SJCRH30 (cell line): ENCODE results near the gene KCNAB1. TPM values are rescaled to one million over a fixed set of nuclear protein-coding genes. Genes with fewer than 3 reads are reported as not detected.
"Not testable (repeated sequence)": the region's sequence is repeated elsewhere in the genome, so short reads cannot be mapped to it uniquely, and the experiment has no call there.

ENCODE experiments used
- DNase-seq, 2 experiments: peaks; one replicate each; pipeline ENCODE4 v3.0.0-alpha.2; 2015 to 2020
- H3K27ac ChIP-seq: fragments of 250-450 bp; sonication (Bioruptor Pico); 2 replicates; pipeline ENCODE4 v1.5.1; 2020; ENCODE audit warnings: mild to moderate bottlenecking, moderate library complexity
- H3K27me3 ChIP-seq: fragments of 250-450 bp; sonication (Bioruptor Pico); 2 replicates; pipeline ENCODE4 v1.5.1; 2020; ENCODE audit warnings: mild to moderate bottlenecking, moderate library complexity
- H3K36me3 ChIP-seq: fragments of 250-450 bp; sonication (Bioruptor Pico); 2 replicates; pipeline ENCODE4 v1.5.1; 2020; ENCODE audit warnings: mild to moderate bottlenecking, moderate library complexity
- H3K4me1 ChIP-seq: fragments of 250-450 bp; sonication (Bioruptor Pico); 2 replicates; pipeline ENCODE4 v1.5.1; 2020; ENCODE audit warnings: mild to moderate bottlenecking, moderate library complexity
- H3K4me3 ChIP-seq: fragments of 250-450 bp; sonication (Bioruptor Pico); 2 replicates; pipeline ENCODE4 v1.5.1; 2020; ENCODE audit warnings: mild to moderate bottlenecking, moderate library complexity
- H3K9me3 ChIP-seq: fragments of 250-450 bp; sonication (Bioruptor Pico); replicated peaks from 2 replicates; pipeline ENCODE4 v1.5.1; 2020; ENCODE audit warnings: mild to moderate bottlenecking, moderate library complexity
- total RNA-seq: library from RNA; depleted of rRNA; stranded (reverse); fragments of >200 nt; shearing (Covaris generic); gene quantifications from 2 replicates; pipeline ENCODE4 v1.2.3, GENCODE V29; 2014

Gene KCNAB1
- total RNA-seq, 1 experiment from 2014 or later: not detected

DNA sequence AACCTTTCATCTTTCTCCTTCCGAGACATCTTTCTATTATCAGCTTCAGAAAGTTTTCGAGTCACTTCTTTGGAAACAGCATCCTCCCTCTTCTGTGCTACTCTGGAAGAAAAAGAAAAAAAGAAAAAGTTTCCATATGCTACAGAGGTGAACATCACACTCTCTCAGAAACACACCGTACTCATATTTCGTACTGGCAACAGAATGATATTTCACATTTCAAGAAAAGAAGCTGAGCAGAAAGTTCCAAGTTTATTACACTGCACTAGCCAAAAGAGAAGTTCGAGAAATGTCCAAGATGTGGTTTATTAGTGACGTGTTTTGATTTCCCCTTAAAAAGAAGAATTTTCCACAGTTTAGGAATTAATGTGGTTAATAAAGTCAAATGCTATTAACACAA is 428.5 kb downstream of the KCNAB1 start:
- Histone ChIP-seq H3K36me3 (peaks cover 61% of the 10 kb centered on the region), H3K4me1 (peaks cover 9% of the 10 kb centered on the region), H3K4me3 (no peak overlapping the region)

DNA sequence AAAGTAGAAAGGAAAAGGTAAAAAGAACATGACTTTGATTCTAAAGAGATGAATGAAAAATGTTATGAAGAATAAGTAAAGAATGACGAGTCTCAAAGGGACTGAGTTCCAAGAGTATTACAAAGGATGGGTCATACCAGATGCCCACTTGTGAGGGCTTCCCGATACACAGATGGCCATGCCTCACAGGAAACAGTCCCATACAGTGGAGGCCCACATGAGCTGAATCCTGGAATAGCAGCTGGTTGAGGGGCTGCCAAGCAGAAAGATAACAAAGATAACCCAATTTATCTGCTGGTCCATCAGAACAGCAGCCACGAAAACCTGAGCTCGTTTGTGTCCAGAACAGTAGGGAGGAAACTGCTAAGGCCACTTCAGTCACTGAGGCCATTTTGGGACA is 430.9 kb downstream of the KCNAB1 start:
- no peaks in the 10 kb centered on the region for H3K27me3 ChIP-seq
- H3K4me1 ChIP-seq: peaks cover 9% of the 10 kb centered on the region
- DNase-seq: no peak
- H3K27ac ChIP-seq: peak overlapping the region; percentile 56
- peaks cover 48% of the 10 kb centered on the region for H3K36me3 ChIP-seq
- no peaks in the 10 kb centered on the region for H3K9me3 ChIP-seq
- no peak overlapping the region for H3K4me3 ChIP-seq

More for the DNA sequence above, 428.5 kb downstream of the KCNAB1 start:
- Histone ChIP-seq H3K27me3 (no peaks in the 10 kb centered on the region), H3K9me3 (no peaks in the 10 kb centered on the region), H3K27ac (no peak overlapping the region)
- DNase-seq: no peak

DNA sequence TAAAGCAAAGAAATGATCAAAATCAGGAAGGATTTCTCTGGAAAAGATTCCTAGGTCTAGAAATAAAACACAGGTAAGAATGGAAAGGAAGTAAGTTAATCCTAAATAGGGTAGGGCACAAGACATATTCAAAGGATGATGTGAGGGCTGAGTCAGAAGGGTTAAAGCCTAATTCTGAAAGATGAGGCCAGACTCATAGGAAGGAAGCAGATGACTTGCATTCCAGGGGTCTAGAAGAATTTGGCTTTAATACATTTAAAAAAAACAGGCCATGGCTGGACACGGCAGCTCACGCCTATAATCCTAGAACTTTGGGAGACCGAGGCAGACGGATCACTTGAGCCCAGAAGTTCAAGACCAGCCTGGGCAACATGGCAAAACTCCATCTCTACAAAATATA is 431.4 kb downstream of the KCNAB1 start:
- Histone ChIP-seq H3K36me3 (peaks cover 44% of the 10 kb centered on the region), H3K9me3 (no peaks in the 10 kb centered on the region), H3K4me1 (peaks cover 9% of the 10 kb centered on the region), H3K27ac (peak overlapping the region; percentile 56), H3K27me3 (no peaks in the 10 kb centered on the region), H3K4me3 (no peak overlapping the region)
- DNase-seq: no peak

DNA sequence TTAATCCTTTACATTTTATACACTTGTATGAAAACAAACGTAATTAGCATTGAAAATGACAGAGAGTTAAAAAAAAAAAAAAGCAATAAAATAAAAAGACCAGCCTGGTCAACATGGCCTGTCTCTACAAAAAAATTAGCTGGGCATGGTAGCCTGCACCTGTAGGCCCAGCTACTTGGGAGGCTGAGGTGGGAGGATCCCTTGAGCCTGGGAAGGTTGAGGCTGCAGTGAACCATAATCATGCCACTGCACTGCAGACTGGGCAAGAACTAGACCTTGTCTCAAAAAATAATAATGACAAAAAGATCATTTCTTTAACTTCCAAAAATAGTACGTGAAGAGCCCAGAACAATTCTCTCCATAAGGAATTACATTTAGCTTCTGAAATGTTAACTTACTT is 432.6 kb downstream of the KCNAB1 start:
- Histone ChIP-seq H3K27ac (no peak overlapping the region), H3K4me3 (no peak overlapping the region; the same call in 1 of the 2 replicates), H3K4me1 (peaks cover 9% of the 10 kb centered on the region), H3K36me3 (peaks cover 33% of the 10 kb centered on the region), H3K9me3 (no peaks in the 10 kb centered on the region), H3K27me3 (no peaks in the 10 kb centered on the region)
- DNase-seq: no peak

DNA sequence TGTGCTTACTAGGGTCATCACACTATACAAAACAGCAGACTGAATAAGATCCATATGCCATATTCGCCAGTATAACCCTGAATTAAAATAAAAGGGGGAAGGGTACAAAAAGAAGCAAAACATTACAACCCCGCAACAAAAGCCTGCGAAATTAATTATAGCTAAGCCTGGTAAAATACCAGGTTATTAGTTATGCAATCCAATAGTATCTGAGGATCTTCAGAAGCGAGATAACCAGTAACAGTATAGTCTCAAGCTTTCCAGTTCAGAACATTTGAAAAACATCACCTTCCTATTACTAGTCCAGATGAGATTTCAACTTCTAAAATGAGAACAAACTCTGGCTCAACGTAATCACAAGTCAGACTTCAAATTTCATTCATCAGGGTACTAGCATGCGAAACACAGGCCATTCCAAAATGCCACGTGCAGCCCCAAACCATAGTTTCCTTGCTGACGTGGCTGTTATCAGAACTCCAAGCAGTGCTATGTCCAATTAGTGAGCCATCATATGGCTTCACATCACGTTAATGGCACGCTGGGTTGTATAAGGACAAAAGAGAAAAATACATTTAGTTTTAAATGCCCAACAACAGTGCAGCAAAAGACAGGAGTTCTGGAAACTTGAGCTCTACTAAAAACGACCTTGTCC is 433.5 kb downstream of the KCNAB1 start:
- Histone ChIP-seq H3K27me3 (no peaks in the 10 kb centered on the region), H3K4me1 (peaks cover 9% of the 10 kb centered on the region), H3K27ac (peak overlapping the region; percentile 64; the same call in 1 of the 2 replicates), H3K36me3 (peaks cover 25% of the 10 kb centered on the region), H3K4me3 (peak overlapping the region; percentile 82), H3K9me3 (no peaks in the 10 kb centered on the region)
- DNase-seq: peak in 1 of 2 experiments; percentile 20

DNA sequence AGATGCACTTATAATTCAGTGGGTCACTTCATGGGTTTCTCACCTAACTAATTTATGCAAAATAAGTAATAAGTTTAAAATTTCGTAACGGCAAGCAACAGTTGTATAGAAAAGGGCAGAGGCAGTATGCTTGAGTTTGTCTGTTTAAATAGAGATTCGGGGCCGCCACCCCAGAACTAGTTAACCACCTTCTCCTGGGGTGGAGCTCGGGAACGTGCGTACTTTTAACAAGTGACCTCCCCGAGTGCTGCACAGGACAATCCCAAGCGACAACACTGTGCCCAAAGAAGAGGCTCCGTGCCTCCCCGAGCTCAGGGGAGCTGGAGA is 434.1 kb downstream of the KCNAB1 start:
- H3K4me3 ChIP-seq: peak overlapping the region; percentile 82
- H3K9me3 ChIP-seq: no peaks in the 10 kb centered on the region
- peaks cover 9% of the 10 kb centered on the region for H3K4me1 ChIP-seq
- H3K27ac ChIP-seq: peak overlapping the region; percentile 64
- H3K36me3 ChIP-seq: peaks cover 18% of the 10 kb centered on the region
- no peak for DNase-seq
- no peaks in the 10 kb centered on the region for H3K27me3 ChIP-seq

DNA sequence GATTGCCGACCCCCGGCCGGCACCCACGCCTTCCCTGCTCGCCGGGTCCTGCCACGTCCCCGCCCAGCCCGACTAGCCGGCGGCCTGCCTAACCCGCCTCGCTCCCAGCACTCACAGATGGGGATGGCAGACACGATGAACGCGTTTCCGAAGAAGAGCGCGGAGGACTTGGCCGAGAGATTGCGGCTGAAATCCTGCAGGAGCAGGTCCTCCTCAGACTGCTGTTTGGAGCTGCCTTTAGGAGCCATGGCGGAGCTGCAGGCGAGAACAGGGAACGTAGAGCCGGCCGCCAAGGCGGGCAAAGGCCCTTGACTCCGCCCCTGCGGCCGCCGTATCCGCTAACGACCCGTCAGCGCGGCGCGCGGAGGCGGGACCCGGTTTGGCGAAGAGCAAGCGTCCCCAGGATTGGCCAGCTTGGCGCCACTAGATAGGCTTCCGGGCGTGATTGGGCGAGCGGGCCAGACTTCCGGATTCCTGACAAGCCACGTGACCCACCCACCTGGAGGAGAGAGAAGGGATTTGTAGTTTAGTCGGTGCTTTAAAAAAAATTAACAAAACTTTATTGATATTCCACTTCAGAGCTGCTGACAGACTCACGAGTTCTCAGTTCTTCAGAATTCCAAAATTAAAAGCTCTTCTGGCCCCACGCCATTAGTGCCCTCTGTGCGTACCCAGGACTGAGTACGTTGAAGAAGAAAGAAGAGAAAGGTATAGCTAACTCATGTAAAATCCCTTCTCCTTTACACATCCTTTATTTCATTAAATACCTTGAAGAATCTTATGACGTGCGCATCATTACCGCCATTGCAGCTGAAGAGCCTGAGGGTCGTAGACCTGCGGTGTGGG is 434.7 kb downstream of the KCNAB1 start, which contains the start of gene SSR3:
Gene SSR3 (minus strand): TSS at position 276 of the 846 bp plus-strand sequence. CDS start 28 bp downstream, at position 248.
- H3K9me3 ChIP-seq: no peaks in the 10 kb centered on the region
- no peaks in the 10 kb centered on the region for H3K27me3 ChIP-seq
- H3K4me1 ChIP-seq: peaks cover 9% of the 10 kb centered on the region
- DNase-seq: peak; percentile 97
- H3K27ac ChIP-seq: peak within 1 kb of the TSS; percentile 64
- peak within 1 kb of the TSS; percentile 82 for H3K4me3 ChIP-seq
- peaks cover 17% of the 10 kb centered on the region for H3K36me3 ChIP-seq

DNA sequence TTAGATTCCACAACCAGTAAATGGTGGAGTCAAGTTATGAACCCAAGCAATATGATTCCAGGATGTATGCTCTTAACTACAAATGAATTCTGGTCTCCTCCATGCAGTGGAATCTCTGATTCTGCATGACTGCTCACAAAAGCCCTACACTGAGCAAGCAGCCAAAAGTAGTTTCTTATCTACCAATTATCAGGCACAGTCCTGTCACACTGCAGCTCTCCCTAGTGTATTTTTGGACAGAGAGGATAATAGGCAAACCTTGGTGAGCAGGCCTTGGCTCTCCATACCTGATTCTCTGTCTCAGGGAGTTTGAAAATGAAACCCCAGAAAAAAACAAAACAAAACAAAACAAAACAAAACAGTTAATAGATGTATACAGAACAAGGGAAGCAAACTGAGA is 438.0 kb downstream of the KCNAB1 start:
- H3K27me3 ChIP-seq: no peaks in the 10 kb centered on the region
- H3K4me3 ChIP-seq: no peak overlapping the region
- peaks cover 1% of the 10 kb centered on the region for H3K36me3 ChIP-seq
- H3K4me1 ChIP-seq: no peaks in the 10 kb centered on the region
- no peak for DNase-seq
- H3K27ac ChIP-seq: no peak overlapping the region
- H3K9me3 ChIP-seq: no peaks in the 10 kb centered on the region

DNA sequence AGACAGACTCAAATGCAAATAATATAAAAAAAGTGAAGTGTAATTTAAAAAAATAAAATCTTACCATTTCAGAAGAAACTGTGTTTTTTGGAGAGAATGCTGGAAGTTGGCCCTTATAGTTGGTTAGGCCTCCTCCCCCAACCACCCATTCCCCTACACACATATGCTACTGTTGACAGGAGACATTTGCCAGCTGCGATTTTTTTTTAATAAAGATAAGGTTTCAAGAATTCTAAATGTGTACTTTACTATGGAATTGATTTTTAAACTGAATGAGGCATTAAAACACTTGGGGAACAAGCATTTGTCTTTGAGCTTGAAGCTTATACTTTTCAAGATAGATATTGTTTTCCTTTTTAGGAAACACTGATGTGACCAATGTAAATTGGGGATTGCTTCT is 438.9 kb downstream of the KCNAB1 start:
- Histone ChIP-seq H3K36me3 (no peaks in the 10 kb centered on the region), H3K27ac (no peak overlapping the region), H3K27me3 (no peaks in the 10 kb centered on the region), H3K9me3 (no peaks in the 10 kb centered on the region), H3K4me3 (no peak overlapping the region), H3K4me1 (no peaks in the 10 kb centered on the region)
- no peak for DNase-seq

DNA sequence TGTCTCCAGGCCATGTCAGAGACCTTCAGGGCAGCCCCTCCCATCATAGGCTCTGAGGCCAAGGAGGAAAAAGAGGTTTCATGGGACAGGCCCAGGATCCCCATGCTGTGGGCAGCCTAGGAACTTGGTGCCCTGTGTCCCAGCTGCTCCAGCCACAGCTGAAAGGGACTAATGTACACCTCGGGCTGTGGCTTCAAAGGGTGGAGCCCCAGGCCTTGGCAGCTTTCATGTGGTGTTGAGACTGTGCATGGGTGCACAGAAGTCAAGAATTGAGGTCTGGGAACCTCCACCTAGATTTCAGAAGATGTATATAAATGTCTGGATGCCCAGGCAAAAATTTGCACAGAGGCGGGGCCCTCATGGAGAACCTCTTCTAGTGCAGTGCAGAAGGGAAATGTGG is 441.2 kb downstream of the KCNAB1 start:
- Histone ChIP-seq H3K27ac (no peak overlapping the region), H3K9me3 (no peaks in the 10 kb centered on the region), H3K4me3 (no peak overlapping the region), H3K36me3 (no peaks in the 10 kb centered on the region), H3K27me3 (no peaks in the 10 kb centered on the region), H3K4me1 (no peaks in the 10 kb centered on the region)
- DNase-seq: no peak

DNA sequence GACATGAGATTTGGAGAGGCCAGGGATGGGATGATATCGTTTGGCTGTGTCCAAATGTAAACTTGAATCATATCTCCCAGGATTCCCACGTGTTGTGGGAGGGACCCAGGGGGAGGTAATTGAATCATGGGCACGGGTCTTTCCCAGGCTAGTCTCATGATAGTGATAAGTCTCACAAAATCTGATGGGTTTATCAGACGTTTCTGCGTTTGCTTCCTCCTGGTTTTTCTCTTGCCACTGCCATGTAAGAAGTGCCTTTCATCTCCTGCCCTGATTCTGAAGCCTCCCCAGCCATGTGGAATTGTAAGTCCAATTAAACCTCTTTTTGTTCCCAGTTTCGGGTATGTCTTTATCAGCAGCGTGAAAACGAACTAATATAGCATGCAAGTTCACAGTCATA is 442.1 kb downstream of the KCNAB1 start:
- not testable (repeated sequence) for H3K27me3 ChIP-seq

DNA sequence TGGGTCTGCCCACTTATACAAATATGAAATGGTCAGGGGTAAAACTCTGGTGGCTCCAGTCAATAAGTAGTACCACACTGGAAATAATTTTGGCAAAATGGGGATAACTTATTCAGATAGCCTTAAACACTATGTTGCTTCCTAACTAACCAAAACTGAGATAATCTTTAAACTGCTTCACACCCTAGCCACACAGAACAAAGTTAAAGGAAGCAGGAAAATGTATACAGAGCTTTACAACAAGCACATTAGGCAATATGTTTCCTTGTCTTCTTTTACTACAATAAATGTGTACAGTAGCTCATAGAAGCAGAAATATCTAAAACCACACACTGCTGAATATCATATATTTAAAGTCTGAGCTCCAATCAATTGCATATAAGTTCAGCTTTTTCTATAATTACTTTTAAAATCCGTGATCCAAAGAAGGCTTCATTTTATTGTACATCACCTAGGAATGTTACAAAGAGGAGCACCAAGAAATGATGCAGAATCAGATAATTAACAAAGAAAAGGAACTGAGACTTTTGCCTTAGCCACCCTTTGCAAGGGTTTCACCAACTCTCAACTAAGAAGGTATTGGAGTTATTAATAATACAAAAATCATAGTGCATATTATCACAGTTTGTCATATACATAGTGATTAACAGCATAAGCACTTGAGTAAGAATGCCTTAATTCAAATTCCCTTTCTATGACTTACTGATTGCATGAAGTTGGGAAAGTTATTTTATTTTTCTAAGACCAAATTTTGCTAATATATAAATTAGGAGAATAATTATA is 443.7 kb downstream of the KCNAB1 start:
- no peak overlapping the region for H3K27ac ChIP-seq

More for the DNA sequence above, 442.1 kb downstream of the KCNAB1 start:
- H3K4me1 ChIP-seq, DNase-seq, H3K36me3 ChIP-seq, H3K9me3 ChIP-seq, H3K27ac ChIP-seq, H3K4me3 ChIP-seq: not testable (repeated sequence)

DNA sequence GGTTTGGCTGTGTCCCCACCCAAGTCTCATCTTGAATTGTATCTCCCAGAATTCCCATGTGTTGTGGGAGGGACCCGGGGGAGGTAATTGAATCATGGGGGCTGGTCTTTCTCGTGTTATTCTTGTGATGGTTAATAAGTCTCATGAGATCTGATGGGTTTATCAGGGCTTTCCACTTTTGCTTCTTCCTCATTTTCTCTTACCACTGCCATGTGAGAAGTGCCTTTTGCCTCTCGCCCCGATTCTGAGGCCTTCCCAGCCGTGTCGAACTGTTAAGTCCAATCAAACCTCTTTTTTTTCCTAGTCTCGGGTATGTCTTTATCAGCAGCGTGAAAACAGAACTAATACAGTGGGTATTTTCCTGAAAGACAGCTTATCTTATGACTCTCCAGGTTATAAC is 448.6 kb downstream of the KCNAB1 start:
- not testable (repeated sequence) for H3K9me3 ChIP-seq, H3K4me1 ChIP-seq, H3K27ac ChIP-seq, H3K27me3 ChIP-seq, DNase-seq, H3K36me3 ChIP-seq, H3K4me3 ChIP-seq

More for the DNA sequence above, 443.7 kb downstream of the KCNAB1 start:
- no peaks in the 10 kb centered on the region for H3K9me3 ChIP-seq
- H3K36me3 ChIP-seq: no peaks in the 10 kb centered on the region
- H3K4me1 ChIP-seq: no peaks in the 10 kb centered on the region
- no peak for DNase-seq
- no peak overlapping the region for H3K4me3 ChIP-seq
- H3K27me3 ChIP-seq: no peaks in the 10 kb centered on the region; the same call in 1 of the 2 replicates

DNA sequence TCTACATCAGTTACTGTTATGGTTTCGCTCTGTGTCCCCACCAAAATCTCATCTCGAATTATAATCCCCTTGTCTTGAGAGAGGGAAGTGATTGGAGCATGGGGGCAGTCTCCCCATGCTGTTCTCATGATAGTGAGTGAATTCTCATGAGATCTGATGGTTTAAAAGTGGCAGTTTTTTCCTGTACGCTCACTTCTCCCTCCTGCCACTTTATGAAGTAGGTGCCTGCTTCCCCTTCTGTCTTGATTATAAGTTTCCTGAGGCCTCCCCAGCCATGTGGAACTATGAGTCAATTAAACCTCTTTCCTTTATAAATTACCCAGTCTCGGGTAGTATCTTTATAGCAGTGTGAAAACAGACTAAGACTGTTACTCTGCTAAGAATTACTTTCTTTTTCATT is 449.5 kb downstream of the KCNAB1 start:
- not testable (repeated sequence) for H3K9me3 ChIP-seq, H3K4me3 ChIP-seq, H3K36me3 ChIP-seq, H3K27me3 ChIP-seq, H3K4me1 ChIP-seq, DNase-seq, H3K27ac ChIP-seq

DNA sequence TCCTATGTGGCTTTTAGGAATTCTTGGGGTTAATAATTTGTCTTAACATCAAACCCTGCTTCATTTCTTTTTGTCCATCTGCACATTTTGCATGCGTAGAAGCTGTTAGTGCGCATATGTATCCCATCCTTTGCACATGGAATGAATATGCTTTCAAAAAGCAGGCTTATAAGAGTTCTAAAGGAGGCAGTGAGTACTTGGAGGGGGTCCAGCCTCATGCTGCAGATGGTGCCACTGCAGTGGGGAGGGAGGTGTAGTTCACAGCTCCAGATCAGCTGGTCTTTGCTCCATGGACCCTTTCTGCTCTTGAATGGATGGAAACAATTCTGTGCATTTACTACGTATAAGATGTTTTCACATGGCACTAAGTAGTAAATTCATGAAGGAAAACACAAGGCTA is 455.3 kb downstream of the KCNAB1 start:
- Histone ChIP-seq H3K4me1 (no peaks in the 10 kb centered on the region), H3K27me3 (no peaks in the 10 kb centered on the region), H3K27ac (no peak overlapping the region), H3K36me3 (no peaks in the 10 kb centered on the region), H3K9me3 (no peaks in the 10 kb centered on the region), H3K4me3 (no peak overlapping the region)
- no peak for DNase-seq
